SK-N-MC (cell line): Measurements from ENCODE around the gene GALNT15.

Source experiments
- EZH2 ChIP-seq: fragments of 200-600 bp; sonication (generic); IDR thresholded peaks from one replicate; pipeline ENCODE4 v1.6.1; 2017; ENCODE audit warnings: antibody characterized with exemption
- FOXP2 ChIP-seq: optimal IDR thresholded peaks from 2 replicates; pipeline ENCODE3; 2011; ENCODE audit warnings: mild to moderate bottlenecking, moderate library complexity; ENCODE audit not compliant: insufficient read depth; ENCODE audit errors: extremely low read length, control extremely low read depth
- POLR2AphosphoS5 ChIP-seq: IDR thresholded peaks from 2 replicates; pipeline ENCODE4 v1.6.1; 2012; ENCODE audit warnings: mild to moderate bottlenecking, low read depth, low read length, borderline replicate concordance

- TF ChIP-seq EZH2 (no peak), POLR2AphosphoS5 (no peak), FOXP2 (no peak)
These were observed 66.7 kb downstream of the GALNT15 start for GRCh38 chr3:16241225-16241624.
